Thyroid gland (tissue), 4 donors: Measurements from ENCODE around the gene KPNA5.

Source experiments
- CTCF ChIP-seq, 6 experiments: fragments of 200-600 bp in 3 of 6; fragments of 450-650 bp in 3 of 6; sonication (generic) in 3 of 6; IDR thresholded peaks; one replicate each; pipeline ENCODE4 v1.5.1; 2016 to 2019; ENCODE audit warnings: antibody characterized with exemption in 6 of 6, mild to moderate bottlenecking in 2 of 6, inconsistent platforms in 1 of 6, moderate library complexity in 1 of 6
- POLR2A ChIP-seq, 2 donors: fragments of 450-650 bp; IDR thresholded peaks; one replicate each; pipeline ENCODE4 v1.6.1; 2017; ENCODE audit warnings: antibody characterized with exemption in 2 of 2, mild to moderate bottlenecking in 2 of 2, moderate library complexity in 1 of 2

DNA sequence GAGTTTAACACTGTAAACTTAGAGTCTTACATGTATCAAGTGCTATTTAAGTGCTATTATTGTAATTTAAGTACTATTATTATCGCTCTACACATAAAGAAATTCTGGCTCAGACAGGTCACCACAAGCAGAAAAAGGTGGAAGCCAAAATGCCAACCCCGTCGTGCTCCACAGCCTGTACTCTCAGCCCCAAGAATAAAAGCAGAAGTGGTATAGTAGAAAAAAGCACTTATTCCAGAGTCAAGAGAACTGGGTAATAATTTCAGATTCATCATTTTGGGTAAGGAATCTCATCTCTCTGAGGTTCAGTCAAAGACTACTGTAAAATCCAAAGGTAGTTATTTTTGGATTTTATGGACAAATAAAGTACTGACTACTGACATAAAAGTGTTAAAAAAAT is 13.4 kb upstream of the KPNA5 start:
- TF ChIP-seq POLR2A (IDR thresholded peaks at IDR 0.05), result no peak
- no peak for TF ChIP-seq CTCF (IDR thresholded peaks at IDR 0.05)
